HG03025 (cell line): ENCODE results near the gene FNTB.
A peak's percentile ranks its signal among the peaks of the same experiment; 100 is the strongest.
"Not testable (repeated sequence)": the region's sequence is repeated elsewhere in the genome, so short reads cannot be mapped to it uniquely, and the experiment has no call there.

Experiments
- ATAC-seq: cut with Tn5 transposase; IDR thresholded peaks from one replicate; pipeline ENCODE4 v1.9.1; 2021; ENCODE audit warnings: mild to moderate bottlenecking, moderate library complexity; ENCODE audit not compliant: unreplicated experiment, low FRiP score

FNTB gene

DNA sequence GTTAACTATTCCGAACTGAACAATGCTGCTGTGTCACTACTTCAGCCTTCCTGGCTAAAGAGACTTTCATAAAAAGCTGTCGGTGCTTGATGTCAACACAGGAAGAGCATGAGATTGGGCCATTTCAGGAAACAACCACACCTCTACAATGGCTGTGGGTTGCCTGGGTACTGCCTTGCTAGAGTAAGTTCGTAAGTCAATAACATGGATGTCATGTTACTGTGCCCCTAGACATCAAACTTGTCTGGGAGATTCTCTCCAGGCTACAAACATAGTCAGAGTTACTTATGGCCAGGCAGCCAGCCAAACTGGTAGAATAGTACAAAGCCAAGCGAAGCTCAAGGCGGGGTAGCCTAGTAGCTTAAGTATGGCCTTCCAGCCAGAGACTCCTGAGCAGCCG, 92.5 kb downstream of the FNTB start:
- no peak for ATAC-seq

DNA sequence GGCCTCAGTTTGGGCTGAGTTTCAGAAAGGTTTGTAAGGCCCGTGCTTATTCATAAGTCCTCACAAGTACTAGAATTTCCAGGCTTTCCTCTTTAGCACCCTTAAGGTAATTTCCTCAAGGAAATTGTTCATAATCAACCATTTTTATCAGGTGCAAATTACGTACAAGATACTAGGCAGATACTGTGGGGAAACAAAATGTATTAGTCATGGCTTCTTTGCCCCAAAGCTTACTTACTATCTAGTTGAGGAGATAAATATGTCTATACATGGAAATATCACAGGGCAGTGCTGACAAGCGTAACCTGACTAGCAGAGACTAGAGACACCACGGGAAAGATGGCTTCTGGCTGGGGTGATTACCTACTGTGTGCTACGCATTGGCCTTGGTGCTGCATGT, 93.1 kb downstream of the FNTB start:
- no peak for ATAC-seq

DNA sequence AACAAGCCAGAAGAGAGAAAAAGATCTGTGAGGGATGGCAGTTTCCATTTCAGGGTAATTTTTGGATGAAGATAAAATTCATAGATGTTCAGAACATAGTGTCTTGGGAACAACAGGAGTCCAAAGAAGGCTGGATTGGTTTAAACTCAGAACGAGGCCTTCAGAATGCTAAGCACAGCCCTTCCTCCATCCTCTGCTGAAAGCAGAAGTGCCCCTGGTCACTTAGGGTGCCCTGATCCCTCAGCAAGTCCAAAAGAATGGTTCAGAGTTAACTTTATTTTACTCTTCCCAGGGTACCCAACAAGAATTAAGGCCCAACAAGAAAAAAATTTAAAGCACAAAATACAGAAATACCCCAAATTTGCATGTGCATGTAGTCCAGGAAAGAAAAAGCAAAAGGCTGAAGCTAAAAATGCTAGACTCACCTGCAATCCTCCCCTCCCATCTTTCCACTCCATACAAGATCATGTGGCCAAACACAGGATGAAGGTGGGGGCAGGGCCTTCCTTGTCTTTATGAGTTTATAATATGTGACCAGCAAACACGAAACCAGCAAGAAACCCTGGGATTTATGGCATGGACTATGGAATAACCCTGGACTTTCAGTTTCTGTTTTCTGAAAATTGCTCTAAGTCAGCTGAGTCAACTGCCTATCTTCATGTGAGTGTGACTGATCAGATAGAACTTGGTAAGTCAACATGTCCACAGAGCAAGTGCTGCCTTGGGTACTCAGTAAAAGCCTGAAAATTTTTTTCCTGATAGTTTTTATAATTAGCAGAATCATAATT, 94.5 kb downstream of the FNTB start:
- no peak for ATAC-seq

DNA sequence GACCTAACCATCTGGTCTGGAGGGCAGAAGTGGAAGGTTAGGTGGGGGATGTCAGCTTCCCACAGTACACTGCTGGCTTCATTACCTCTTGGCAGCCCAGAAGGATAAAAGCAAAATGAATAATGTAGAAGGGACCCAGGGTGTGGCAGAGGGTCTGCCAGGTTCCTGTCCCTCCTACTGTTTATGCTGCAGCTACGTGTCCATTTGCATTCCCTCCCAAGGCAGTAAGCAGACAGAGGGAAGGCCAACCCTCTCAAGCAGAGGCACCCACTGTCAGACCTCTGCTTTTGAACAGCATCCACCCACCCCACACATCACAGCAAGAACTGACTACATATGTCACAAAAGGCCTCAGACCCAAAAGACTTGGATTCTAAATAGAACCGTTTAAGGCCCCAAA, 96.2 kb downstream of the FNTB start:
- ATAC-seq, result no peak

DNA sequence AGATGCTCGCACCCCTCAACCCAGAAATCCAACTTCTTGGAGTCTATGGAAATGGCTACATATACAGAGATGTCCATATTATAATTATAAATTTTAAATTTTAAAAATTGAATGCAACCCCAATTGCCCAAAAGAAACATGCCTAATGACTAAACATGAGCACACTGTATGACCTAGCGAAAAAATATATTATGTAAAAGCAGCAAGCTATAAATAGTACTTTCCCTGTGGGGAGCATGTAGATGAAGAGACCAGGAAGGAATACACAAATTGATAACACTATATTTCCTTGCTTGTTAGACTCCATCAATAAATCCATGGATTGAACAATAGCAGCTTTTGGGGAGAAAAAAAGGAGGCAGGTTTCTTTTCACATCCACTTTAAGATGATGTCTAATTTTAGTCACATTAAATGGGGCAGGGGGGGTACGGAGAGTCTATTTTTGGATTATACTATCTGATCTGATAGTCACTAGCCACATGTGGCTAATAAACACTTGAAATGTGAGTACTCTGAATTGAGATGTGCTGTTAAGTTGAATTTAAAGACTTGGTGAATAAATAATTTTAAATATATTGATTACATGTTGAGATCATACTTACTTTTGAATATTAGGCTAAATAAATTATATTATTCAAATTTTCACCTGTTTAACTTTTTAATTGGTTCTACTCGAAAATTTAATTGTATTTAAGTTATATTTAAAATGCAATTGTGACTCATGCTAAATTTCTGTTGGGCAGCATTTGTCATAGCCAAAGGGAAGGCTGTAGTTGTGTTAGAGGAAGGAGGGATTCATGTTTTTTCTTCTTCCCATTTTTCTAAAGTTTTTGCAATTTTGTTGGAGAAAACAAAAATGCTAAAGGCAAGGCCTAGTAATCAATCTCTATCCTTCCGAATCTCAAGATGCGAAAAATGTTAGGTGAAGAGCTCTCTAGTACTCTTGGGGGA, 98.1 kb downstream of the FNTB start:
- ATAC-seq, result no peak

DNA sequence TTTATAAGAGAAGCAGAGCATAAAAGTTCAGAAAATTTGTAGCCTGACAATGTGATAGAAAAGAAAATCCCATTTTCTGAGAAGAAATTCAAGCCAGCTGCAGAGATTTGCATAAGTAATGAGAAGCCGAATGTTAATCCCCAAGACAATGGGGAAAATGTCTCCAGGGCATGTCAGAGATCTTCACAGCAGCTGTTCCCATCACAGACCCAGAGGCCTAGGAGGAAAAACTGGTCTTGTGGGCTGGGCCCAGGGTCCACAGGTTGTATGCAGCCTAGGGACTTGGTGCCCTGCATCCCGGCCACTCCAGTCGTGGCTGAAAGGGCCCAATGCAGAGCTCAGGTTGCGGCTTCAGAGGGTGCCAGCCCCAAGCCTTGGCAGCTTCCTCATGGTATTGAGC, 100.0 kb downstream of the FNTB start:
- not testable (repeated sequence) for ATAC-seq

DNA sequence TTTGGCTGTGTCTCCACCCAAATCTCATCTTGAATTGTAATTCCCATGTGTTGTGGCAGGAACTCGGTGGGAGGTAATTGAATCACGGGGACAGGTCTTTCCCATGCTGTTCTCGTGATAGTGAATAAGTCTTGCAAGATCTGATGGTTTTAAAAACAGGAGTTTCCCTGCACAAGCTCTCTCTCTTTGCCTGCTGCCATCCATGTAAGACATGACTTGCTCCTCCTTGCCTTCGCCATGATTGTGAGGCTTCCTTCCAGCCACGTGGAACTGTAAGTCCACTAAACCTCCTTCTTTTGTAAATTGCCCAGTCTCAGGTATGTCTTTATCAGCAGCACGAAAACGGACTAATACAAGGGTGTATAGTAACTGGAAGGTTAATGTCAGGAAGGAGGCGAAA, 101.1 kb downstream of the FNTB start:
- ATAC-seq, result not testable (repeated sequence)

DNA sequence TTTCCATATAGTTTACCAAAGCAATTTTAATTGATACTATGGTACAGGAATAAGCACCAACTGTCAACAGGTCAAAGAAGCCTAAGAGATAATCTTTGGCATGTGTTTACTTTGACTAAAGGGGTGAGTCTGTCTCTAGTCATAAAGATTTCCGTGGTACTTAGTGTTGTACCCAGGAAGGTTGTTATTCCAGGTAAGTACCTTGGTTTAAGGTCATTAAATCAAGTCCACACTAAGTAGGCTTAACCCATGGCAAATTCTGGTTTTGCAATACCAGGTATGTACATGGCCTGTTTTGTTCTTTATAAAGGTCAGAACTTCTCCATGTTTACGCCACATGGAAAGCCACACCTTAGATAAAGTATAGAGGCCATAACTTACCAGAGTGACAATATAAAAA, 105.7 kb downstream of the FNTB start:
- no peak for ATAC-seq

DNA sequence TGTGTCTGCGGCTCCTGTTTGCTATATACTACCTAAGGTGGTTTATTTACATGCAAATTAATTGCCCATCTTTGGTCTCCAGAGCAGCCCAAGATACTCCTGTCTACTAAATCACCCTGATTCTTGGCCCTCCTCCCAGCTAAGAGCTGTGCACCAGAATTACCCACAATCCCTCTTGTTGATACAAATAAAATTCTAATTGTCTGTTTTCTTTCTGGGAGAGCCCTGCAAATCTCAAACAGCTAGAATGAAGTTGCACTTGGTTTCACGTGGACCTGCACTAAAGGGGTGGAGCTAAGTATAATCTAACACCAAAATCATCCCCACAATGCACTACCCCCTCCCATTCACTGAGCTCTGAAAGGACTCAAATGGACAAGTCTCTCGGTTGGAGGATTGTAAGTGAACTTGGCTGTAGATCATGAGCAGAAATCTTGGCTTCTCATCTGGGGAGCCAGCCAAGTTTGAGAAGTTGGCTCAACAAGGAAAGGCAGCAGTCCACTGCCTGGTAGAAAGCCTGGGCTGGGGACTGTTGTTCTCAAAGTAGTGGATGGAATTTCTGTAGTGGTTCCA, 109.0 kb downstream of the FNTB start:
- ATAC-seq, result no peak

DNA sequence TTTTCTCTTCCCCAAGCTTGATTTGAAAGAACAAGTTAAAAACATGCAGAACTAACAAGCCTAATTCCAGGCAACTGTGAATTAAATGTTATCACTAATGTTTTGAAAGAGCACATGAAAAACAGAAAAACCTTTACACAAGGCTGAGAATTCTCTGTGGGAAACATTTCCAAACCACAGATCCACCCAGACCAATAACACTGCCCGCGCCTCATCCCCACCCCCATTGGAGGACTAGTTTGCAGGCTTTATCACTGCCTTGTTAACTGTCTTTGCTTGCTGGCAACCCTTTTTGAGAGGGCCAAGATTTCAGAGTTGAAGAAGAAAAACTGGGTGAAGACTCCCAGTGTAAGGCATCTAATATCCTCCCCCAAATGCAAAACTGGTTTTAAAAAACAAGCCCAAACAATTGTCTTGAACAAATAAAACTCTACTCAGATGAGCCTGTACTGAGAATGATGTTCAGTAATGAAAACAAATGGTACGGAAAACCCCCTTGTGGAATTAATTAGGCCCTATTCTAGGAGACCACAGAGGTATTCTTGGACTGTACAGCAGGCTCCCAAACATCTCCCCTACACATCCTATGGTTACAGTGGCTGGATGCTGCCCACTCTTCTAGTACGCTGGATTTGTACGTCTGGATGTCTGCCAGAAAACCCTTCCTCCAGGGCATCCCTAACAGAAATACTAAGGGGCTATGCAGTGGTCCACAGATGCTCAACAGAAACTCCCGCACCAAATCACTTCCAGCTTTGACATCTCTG, 109.8 kb downstream of the FNTB start:
- ATAC-seq, result no peak

DNA sequence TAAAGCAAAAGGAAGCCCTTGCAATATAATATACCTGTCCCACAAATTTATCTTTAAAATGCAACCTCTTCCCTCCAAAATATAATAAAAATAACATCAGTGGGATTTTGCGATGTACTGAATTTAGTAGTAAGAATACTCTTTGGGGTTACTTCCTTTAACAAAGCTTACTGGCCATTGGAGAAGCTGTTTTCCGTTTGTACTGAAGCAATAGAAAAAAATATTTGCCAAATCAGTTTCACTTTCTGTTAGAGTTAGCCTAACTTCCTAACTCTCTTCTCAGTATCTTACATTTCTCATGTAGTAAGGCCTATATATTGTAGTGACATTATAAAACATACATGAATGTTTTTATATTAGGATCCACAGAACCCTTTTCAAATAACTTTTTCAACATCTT, 111.9 kb downstream of the FNTB start:
- no peak for ATAC-seq

DNA sequence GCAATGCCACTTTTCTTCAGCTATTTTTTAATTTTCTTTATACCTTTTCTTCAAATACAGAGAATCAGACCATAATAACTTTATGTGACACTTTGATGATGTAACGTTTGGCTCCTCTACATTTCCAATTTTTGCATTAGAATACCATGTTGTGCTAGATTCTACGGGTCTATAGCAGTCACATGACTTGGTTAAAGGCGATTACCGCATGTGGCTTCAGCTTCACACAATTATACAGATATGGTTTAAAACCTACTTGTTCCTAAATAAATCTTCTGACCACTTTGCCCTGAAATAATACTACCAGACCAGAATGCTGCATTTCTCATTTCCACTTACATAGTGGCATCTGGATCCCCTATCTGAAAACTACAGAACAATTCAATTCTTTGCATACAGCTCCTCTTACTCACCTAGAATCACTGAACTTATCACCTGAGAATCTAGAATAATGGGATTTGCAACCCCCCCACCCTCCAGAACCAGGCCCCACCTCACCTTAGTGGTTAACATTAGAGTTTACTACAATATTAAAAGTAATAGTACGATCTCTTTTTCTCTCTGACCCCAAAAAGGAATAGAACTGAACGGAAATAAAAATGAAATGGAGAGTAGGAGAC, 114.3 kb downstream of the FNTB start:
- no peak for ATAC-seq

DNA sequence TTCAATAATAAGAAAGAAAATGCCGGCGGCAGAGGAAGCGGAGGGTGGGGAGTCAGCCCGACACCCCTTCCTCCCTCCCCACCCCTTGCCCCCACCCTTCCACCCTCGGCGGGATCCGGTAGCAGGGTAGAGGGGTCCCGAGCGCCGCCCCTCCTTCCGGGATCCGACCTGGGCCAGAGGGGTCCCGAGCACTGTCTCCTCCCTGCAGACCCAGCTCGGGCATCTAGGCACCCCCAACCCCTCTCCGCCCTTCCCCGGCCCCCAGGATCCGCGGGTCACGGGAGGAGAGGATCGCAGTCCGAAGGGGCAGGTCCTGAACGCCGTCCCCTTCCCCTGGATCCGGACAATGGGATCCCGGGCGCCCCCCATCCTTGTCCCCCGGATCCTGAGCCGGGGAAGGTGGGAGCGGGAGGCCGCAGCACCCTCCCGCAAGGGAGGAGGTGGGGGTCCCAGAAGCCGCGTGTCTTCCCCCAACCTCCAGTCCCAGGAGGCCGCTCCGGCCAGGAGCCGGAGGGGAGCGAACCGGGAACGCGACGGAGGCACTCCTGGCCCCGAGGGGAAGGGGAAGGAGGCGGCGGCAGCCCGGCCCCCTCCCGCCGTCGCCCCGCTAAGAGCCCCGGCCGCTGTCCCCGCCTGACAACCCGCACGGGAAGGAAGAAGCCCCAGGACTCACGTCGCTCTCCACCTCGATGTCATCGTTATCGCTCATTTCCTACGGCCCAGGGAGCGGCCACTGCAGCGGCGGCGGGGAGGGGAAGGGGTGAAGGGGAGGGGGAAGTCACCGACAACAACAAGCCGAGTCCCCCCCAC, 115.1 kb downstream of the FNTB start:
- ATAC-seq, result no peak

DNA sequence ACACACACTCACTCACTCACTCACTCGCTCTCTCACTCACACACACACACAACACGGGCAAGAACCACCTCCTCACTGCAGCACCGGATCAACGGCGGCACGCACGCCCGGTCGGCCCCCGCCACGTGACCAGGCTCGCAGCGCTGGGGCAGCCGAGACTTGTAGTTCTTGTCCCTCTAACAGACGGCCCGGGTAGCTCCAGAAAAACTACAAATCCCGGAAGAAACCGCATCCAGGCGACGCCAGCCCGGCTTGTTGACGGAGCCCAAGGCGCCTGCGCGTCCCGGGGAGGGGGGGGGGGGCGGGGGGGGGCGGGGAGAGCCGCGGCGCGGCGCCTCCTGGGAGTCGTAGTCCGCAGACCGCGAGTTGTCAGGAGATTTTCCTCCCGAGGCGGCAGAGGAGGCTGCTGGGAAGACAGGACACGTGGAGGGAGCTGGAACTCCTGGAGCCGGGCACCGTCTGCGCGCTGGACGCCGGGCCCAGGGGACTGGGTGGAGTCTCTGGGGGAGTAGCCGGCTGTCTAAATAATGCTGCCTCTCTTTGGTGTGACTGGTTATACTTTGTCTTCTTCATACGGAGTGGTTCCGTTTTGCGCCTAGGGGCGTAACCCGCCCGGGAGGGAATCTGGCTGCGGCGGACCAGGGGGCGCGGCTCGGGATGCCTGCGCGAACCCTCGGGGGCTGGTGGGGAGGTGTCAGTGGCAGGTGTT, 115.9 kb downstream of the FNTB start, which contains the start of gene MAX:
TSS of gene MAX (minus strand) at position 77 of the 709 bp plus-strand sequence. CDS start 178 bp downstream, outside the sequence.
- peak; percentile 82 for ATAC-seq

DNA sequence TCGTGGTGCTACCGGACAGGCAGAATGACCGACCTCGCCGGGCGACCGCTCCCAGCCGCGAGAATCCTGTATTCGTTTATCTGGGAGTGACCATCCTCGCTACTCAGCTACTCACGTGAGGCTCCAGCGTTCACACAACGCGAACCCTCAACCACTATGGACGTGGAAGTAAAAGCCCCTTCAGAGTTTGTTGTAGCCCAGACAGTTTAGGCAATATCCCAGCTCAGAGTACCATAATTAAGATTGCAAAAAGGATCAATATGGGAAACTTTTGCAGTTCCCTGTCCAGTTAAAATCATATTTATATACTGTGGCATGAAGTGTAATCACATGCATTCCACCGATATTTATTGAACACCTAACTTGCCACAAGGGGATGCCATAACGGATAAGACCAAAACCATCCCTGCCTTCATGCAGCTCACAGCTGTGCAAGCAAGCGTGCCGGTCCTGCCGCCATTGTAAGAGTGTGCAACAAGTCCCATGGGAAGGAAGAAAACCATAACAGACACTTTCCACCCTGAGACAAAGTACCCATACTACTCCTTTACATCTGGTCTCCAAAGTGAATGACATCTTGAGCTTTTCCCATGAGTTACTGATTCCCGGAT, 116.6 kb downstream of the FNTB start:
- ATAC-seq, result no peak

DNA sequence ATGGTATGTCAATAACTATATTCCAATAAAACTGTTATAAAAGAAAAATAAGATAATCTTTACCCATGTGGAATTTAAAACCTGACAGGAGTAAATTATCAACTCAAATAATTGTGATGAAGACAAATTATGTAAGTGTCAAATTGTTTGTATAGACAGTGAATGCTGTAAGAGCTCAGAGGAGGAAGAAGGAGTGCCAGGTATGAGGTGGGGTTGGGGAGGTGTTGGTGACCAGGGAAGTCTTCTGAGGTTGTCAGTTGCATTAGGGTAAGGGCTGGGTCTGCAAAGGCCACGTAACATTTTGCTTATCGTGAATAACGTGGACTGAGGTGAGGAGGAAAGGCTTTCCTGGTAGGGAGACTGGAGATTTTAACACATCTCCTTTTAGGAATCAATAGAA, 118.1 kb downstream of the FNTB start:
- no peak for ATAC-seq

DNA sequence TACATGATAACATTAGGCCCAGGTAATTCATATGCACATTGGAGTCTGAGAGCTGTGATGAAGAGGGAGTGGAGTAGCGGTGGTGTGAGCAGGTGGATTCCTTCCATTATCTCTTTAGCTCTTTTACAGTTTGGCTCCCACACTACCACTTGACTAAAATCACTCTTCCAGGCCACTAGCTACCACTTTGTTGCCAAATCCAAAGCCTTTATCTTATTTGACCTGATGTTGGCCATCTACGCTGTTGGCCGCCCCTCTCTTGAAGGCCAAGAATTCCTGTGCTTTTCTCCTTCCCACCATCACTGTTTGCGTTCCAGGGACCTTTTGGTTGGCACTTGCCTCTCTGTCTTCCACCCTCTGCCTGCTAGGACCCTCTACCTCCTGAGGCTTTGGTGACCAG, 119.6 kb downstream of the FNTB start:
- no peak for ATAC-seq

DNA sequence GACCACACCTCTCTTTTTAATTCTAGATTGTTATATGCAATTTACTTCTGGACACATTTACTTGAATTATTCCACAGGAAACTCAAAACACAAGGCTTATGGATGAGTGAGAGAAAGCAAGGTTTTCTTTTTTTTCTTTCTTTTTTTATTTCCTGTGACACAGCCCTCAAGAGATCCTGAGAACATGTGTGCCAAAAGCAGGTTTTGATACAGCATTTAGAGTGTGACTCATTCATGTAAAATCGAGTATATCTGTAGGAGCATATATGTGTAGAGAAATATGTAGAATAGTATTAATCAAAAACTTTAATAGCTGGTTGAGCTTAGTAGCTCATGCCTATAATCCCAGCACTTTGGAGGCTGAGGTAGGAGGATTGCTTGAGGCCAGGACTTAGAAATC, 120.0 kb downstream of the FNTB start:
- ATAC-seq, result no peak
